OCI-LY3 (cell line): ENCODE measurements around the gene TAS2R14.
A peak's percentile ranks its signal among the peaks of the same experiment; 100 is the strongest.

Experiments
- H2AFZ ChIP-seq: fragments of 200-600, 300-600 bp; shearing (Covaris generic); 2 replicates; pipeline ENCODE4 v1.6.0; 2014; ENCODE audit warnings: antibody characterized with exemption, low read depth, low read length
- H3K27ac ChIP-seq: fragments of 200-600, 300-600 bp; sonication (generic); 2 replicates; pipeline ENCODE4 v1.5.1; 2014; ENCODE audit warnings: mild to moderate bottlenecking, low read length, moderate library complexity, mixed read lengths
- H3K27me3 ChIP-seq: fragments of 200-600, 300-600 bp; sonication (generic); 2 replicates; pipeline ENCODE4 v1.6.1; 2014; ENCODE audit warnings: low read depth, low read length, mixed read lengths
- H3K36me3 ChIP-seq: fragments of 200-600, 300-600 bp; sonication (generic); replicated peaks from 2 replicates; pipeline ENCODE3; 2014; ENCODE audit warnings: low read depth, low read length, mixed read lengths
- H3K4me1 ChIP-seq: fragments of 300-600, 200-600 bp; sonication (generic); 2 replicates; pipeline ENCODE4 v1.6.1; 2014; ENCODE audit warnings: low read length, mixed read lengths
- H3K4me2 ChIP-seq: fragments of 200-600, 300-600 bp; sonication (generic); 2 replicates; pipeline ENCODE4 v1.6.1; 2014; ENCODE audit warnings: low read length, mixed read lengths
- H3K4me3 ChIP-seq: fragments of 300-600, 200-600 bp; sonication (generic); 2 replicates; pipeline ENCODE4 v1.5.1; 2014; ENCODE audit warnings: antibody characterized with exemption, mild to moderate bottlenecking, low read length, moderate library complexity
- H3K79me2 ChIP-seq: fragments of 300-600, 200-600 bp; shearing (Covaris generic); 2 replicates; pipeline ENCODE4 v1.6.1; 2014; ENCODE audit warnings: mild to moderate bottlenecking, low read length, mixed read lengths
- H3K9ac ChIP-seq: fragments of 300-600, 200-600 bp; shearing (Covaris generic); 2 replicates; pipeline ENCODE4 v1.6.0; 2014; ENCODE audit warnings: mild to moderate bottlenecking, low read length, moderate library complexity
- H3K9me3 ChIP-seq: fragments of 200-600, 300-600 bp; shearing (Covaris generic); 2 replicates; pipeline ENCODE4 v1.6.1; 2014; ENCODE audit warnings: low read length, mixed read lengths; ENCODE audit not compliant: insufficient read depth
- H4K20me1 ChIP-seq: fragments of 200-600, 300-600 bp; sonication (generic); 2 replicates; pipeline ENCODE4 v1.6.1; 2016; ENCODE audit warnings: low read length, mixed read lengths; ENCODE audit not compliant: insufficient read depth
- CTCF ChIP-seq: fragments of 200-600, 300-600 bp; sonication (generic); IDR thresholded peaks from 2 replicates; pipeline ENCODE4 v1.5.1; 2014; ENCODE audit warnings: antibody characterized with exemption, low read length, low read depth
- EZH2phosphoT487 ChIP-seq: fragments of 200-600 bp; shearing (Covaris generic); IDR thresholded peaks from 2 replicates; pipeline ENCODE4 v1.6.1; 2018; ENCODE audit warnings: antibody characterized with exemption, mixed run types, low read depth

The TAS2R14 gene

GRCh38 chr12:10901427-10901826, 37.6 kb downstream of the TAS2R14 start:
- H3K9me3 ChIP-seq: no peaks in the 10 kb centered on the region
- no peaks in the 10 kb centered on the region for H4K20me1 ChIP-seq
- TF ChIP-seq EZH2phosphoT487 (no peak), CTCF (peak; percentile 33)
- no peak overlapping the region for H3K4me3 ChIP-seq
- no peaks in the 10 kb centered on the region for H3K79me2 ChIP-seq
- no peaks in the 10 kb centered on the region for H3K27me3 ChIP-seq
- no peak overlapping the region for H3K9ac ChIP-seq
- no peak overlapping the region for H3K27ac ChIP-seq
- H2AFZ ChIP-seq: no peak overlapping the region
- H3K4me2 ChIP-seq: no peak overlapping the region
- H3K4me1 ChIP-seq: no peaks in the 10 kb centered on the region
- peaks cover 3% of the 10 kb centered on the region for H3K36me3 ChIP-seq

DNA sequence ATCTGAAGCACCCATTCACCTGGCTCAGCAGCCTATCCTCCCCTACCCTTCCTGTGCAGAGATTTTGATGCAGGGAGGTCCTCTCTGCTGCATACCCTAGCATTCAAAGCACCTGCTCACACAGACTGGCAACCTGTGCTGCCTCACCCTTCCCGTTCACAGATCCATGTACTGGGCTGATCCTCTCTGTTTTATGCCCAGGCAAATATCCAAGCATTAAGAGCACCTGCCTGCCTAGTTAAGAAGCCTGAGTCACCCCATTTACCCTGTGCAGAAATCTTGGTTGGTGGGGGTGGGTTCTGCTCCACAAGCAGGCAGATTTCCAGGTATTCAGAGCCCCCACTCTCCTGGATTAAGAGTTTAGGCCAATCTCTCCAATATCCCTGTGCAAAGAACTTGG, 38.1 kb downstream of the TAS2R14 start:
- H3K79me2 ChIP-seq: no peaks in the 10 kb centered on the region
- no peak overlapping the region for H3K4me3 ChIP-seq
- no peaks in the 10 kb centered on the region for H3K27me3 ChIP-seq
- H3K9me3 ChIP-seq: no peaks in the 10 kb centered on the region
- no peaks in the 10 kb centered on the region for H4K20me1 ChIP-seq
- H3K36me3 ChIP-seq: peaks cover 3% of the 10 kb centered on the region
- H3K27ac ChIP-seq: no peak overlapping the region
- TF ChIP-seq CTCF: no peak
- no peak for TF ChIP-seq EZH2phosphoT487
- H3K9ac ChIP-seq: no peak overlapping the region
- no peak overlapping the region for H2AFZ ChIP-seq
- no peak overlapping the region for H3K4me2 ChIP-seq
- H3K4me1 ChIP-seq: no peaks in the 10 kb centered on the region

GRCh38 chr12:10900530-10900929, 38.5 kb downstream of the TAS2R14 start:
- H2AFZ ChIP-seq: no peak overlapping the region
- no peaks in the 10 kb centered on the region for H4K20me1 ChIP-seq
- no peak overlapping the region for H3K4me2 ChIP-seq
- H3K79me2 ChIP-seq: no peaks in the 10 kb centered on the region
- no peak overlapping the region for H3K27ac ChIP-seq
- H3K27me3 ChIP-seq: no peaks in the 10 kb centered on the region
- no peak overlapping the region for H3K9ac ChIP-seq
- no peaks in the 10 kb centered on the region for H3K36me3 ChIP-seq
- H3K9me3 ChIP-seq: no peaks in the 10 kb centered on the region
- H3K4me3 ChIP-seq: no peak overlapping the region
- H3K4me1 ChIP-seq: no peaks in the 10 kb centered on the region
- TF ChIP-seq EZH2phosphoT487 (no peak), CTCF (no peak)

- Histone ChIP-seq H3K27ac (no peak overlapping the region), H3K9ac (no peak overlapping the region), H3K36me3 (peaks cover 3% of the 10 kb centered on the region), H2AFZ (no peak overlapping the region), H3K79me2 (no peaks in the 10 kb centered on the region), H3K4me3 (no peak overlapping the region), H3K27me3 (no peaks in the 10 kb centered on the region), H3K4me2 (no peak overlapping the region), H4K20me1 (no peaks in the 10 kb centered on the region), H3K4me1 (no peaks in the 10 kb centered on the region), H3K9me3 (no peaks in the 10 kb centered on the region)
- TF ChIP-seq CTCF (no peak), EZH2phosphoT487 (no peak)
Observed at GRCh38 chr12:10896854-10897253, 42.2 kb downstream of the TAS2R14 start.
